K562 (cell line): ENCODE results near the gene HLA-DOA. TPM values are rescaled to one million over a fixed set of nuclear protein-coding genes. Genes with fewer than 3 reads are reported as not detected.

Experiments used
- ATAC-seq: fragments of 200-7000 bp; cut with Tn5 transposase; 3 replicates; pipeline ENCODE4 v1.9.1; 2020; ENCODE audit warnings: moderate library complexity
- BruUV-seq: library from RNA; stranded (reverse); fragments of 400-500 nt; replicated peaks from 2 replicates; lab custom pipeline; 2021; lab: Mats Ljungman, UMichigan
- CTCF ChIA-PET: fragments of 300-600 bp; formaldehyde crosslinking; extraction: SDS; loops from one replicate; lab custom pipeline; 2021; ENCODE audit warnings: low intra/inter-chr PET ratio; lab: Yijun Ruan, JAX
- POLR2A ChIA-PET: fragments of 300-600, 350-650 bp; sonication (Branson Sonifier 250); formaldehyde crosslinking; extraction: SDS; loops from one replicate; lab custom pipeline; 2021; ENCODE audit warnings: antibody characterized with exemption, inconsistent platforms; lab: Yijun Ruan, JAX
- DNase-seq, 4 experiments: peaks; one replicate each; pipeline versions ENCODE4 v3.0.0 to v3.0.0-alpha.2; 2011 to 2018; ENCODE audit warnings: low spot score in 3 of 4, mixed read lengths in 3 of 4; ENCODE audit errors: extremely low read depth in 1 of 4
- FAIRE-seq: peaks from 2 replicates; lab custom pipeline; 2011; peaks lifted over from hg19 to GRCh38; lab: Jason Lieb, UNC
- H2AFZ ChIP-seq: 2 replicates; pipeline ENCODE4 v1.6.0; 2011; ENCODE audit warnings: low read depth, low read length, control low read depth, inconsistent platforms
- H3K27ac ChIP-seq: fragments of 200-600 bp; 3 replicates; pipeline ENCODE4 v1.8.0; 2011; ENCODE audit warnings: low read depth, mild to moderate bottlenecking, control low read depth, inconsistent platforms, low read length, moderate library complexity, mixed read lengths; ENCODE audit errors: extremely low read depth
- H3K27me3 ChIP-seq, 2 experiments: fragments of 300-600 bp in 1 of 2; 2 replicates in 1 of 2; 3 replicates in 1 of 2; pipeline versions ENCODE4 v1.6.0 to v1.8.0; 2011; ENCODE audit warnings: inconsistent platforms in 2 of 2, low read length in 2 of 2, mild to moderate bottlenecking in 1 of 2, mixed read lengths in 1 of 2, moderate library complexity in 1 of 2; ENCODE audit not compliant: control insufficient read depth in 2 of 2, insufficient read depth in 2 of 2
- H3K36me3 ChIP-seq: fragments of 300-600 bp; 3 replicates; pipeline ENCODE4 v1.8.0; 2011; ENCODE audit warnings: mild to moderate bottlenecking, low read length, inconsistent platforms; ENCODE audit not compliant: control insufficient read depth, insufficient read depth
- H3K4me1 ChIP-seq, 2 experiments: fragments of 200-600 bp in 1 of 2; replicated peaks in 1 of 2; 2 replicates in 1 of 2; 3 replicates in 1 of 2; pipeline versions ENCODE4 v1.5.1 to v1.8.0; 2011; ENCODE audit warnings: inconsistent platforms in 2 of 2, low read length in 2 of 2, mild to moderate bottlenecking in 1 of 2, mixed read lengths in 1 of 2, moderate library complexity in 1 of 2; ENCODE audit not compliant: control insufficient read depth in 2 of 2, insufficient read depth in 2 of 2
- H3K4me2 ChIP-seq: 2 replicates; pipeline ENCODE4 v1.6.1; 2011; ENCODE audit warnings: low read length, control low read depth, inconsistent platforms, mixed read lengths; ENCODE audit not compliant: insufficient read depth
- H3K4me3 ChIP-seq: fragments of 200-600 bp; sonication (generic), shearing (Covaris generic); 2 replicates; pipeline ENCODE4 v1.5.1; 2016; ENCODE audit warnings: control low read depth, inconsistent platforms
- H3K79me2 ChIP-seq: fragments of 200-600 bp; 3 replicates; pipeline ENCODE4 v1.8.0; 2011; ENCODE audit warnings: low read length, inconsistent platforms; ENCODE audit not compliant: control insufficient read depth, insufficient read depth
- H3K9ac ChIP-seq, 2 experiments: 2 replicates each; pipeline versions ENCODE4 v1.6.0 to v1.6.1; 2011; ENCODE audit warnings: low read depth in 2 of 2, low read length in 2 of 2, control low read depth in 1 of 2, inconsistent platforms in 1 of 2, mild to moderate bottlenecking in 1 of 2, mixed read lengths in 1 of 2; ENCODE audit not compliant: insufficient read depth in 1 of 2
- H3K9me1 ChIP-seq: one replicate; pipeline ENCODE4 v1.6.0; 2011; ENCODE audit warnings: inconsistent platforms, mild to moderate bottlenecking, low read length, moderate library complexity; ENCODE audit not compliant: control insufficient read depth, insufficient read depth
- H3K9me3 ChIP-seq: replicated peaks from 2 replicates; pipeline ENCODE4 v1.5.1; 2011; ENCODE audit warnings: low read depth, low read length, inconsistent platforms; ENCODE audit not compliant: control insufficient read depth, insufficient read depth
- H4K20me1 ChIP-seq: replicated peaks from 2 replicates; pipeline ENCODE4 v1.6.1; 2011; ENCODE audit warnings: low read length, inconsistent platforms, mixed read lengths; ENCODE audit not compliant: control insufficient read depth, insufficient read depth
- ARID1B ChIP-seq: fragments of 450-650 bp; IDR thresholded peaks from 2 replicates; pipeline ENCODE4 v1.6.1; 2016; ENCODE audit warnings: antibody characterized with exemption, mild to moderate bottlenecking, inconsistent platforms
- SIRT6 ChIP-seq: IDR thresholded peaks from one replicate; pipeline ENCODE4 v1.6.1; 2012; ENCODE audit warnings: low read depth, mild to moderate bottlenecking, control low read depth, inconsistent platforms, low read length, moderate library complexity
- SIX5 ChIP-seq, 2 experiments: IDR thresholded peaks; 2 replicates each; pipeline ENCODE4 v1.6.1; 2011; ENCODE audit warnings: low read length in 2 of 2, borderline replicate concordance in 1 of 2, low read depth in 1 of 2, mild to moderate bottlenecking in 1 of 2, moderate library complexity in 1 of 2; ENCODE audit not compliant: insufficient read depth in 1 of 2
- SOX6 ChIP-seq: fragments of 450-650 bp; IDR thresholded peaks from 2 replicates; pipeline ENCODE4 v1.6.1; 2014; ENCODE audit warnings: mild to moderate bottlenecking
- U2AF2 ChIP-seq: fragments of 200-400 bp; formaldehyde crosslinking; optimal IDR thresholded peaks from 2 replicates; pipeline ENCODE3; 2017; ENCODE audit warnings: low read depth, mild to moderate bottlenecking, low read length
- WGBS: fragments of 100-300 bp; shearing (Covaris generic); methylation state at CpG from one replicate; pipeline ENCODE4 v1.1.6; 2016; ENCODE audit warnings: low coverage, mixed read lengths; ENCODE audit not compliant: insufficient coverage; ENCODE audit errors: missing lambda C conversion rate; 5-methylcytosine and 5-hydroxymethylcytosine counted together
- in situ Hi-C: fragments of 300-500 bp; cut with MboI; formaldehyde crosslinking; loops from 4 replicates; pipeline ENCODE4 v1.15.0; 2018; ENCODE audit warnings: inconsistent platforms, mixed read lengths
- intact Hi-C: fragments of 100-400 bp; cut with micrococcal nuclease; formaldehyde crosslinking; loops from 2 replicates; pipeline ENCODE4 v1.14.2; 2022
- polyA plus RNA-seq, 8 experiments: library from polyadenylated mRNA; depleted of rRNA in 4 of 8; stranded (reverse) in 5 of 8; unstranded in 3 of 8; fragments of >200 nt; fragmentation: Nextera tagmentation in 2 of 8; fragmentation: Illumina TruSeq in 1 of 8; extraction: Ambion mirVana in 2 of 8; extraction: Trizol in 1 of 8; gene quantifications; 2 replicates each; pipeline versions ENCODE4 v1.2.1 to v1.2.3, GENCODE V29; 2011 to 2014; ENCODE audit warnings: inconsistent platforms in 1 of 8, missing spikeins in 1 of 8
- total RNA-seq, 7 experiments: library from RNA; depleted of rRNA in 6 of 7; stranded (reverse); fragments of >200 nt in 6 of 7; fragmentation: Illumina TruSeq in 2 of 7; extraction: Trizol in 2 of 7; gene quantifications; 2 replicates each; pipeline versions ENCODE4 v1.2.1 to v1.2.3, GENCODE V29; 2011 to 2021; ENCODE audit warnings: low replicate concordance in 1 of 7
- TF ChIP-seq, protein P1 (sequence below): fragments of 450-650 bp; formaldehyde crosslinking; IDR thresholded peaks from 2 replicates; pipeline ENCODE4 v1.4.0; 2020; ENCODE audit warnings: mild to moderate bottlenecking
- TF ChIP-seq, protein P2 (sequence below): fragments of 450-650 bp; IDR thresholded peaks from 2 replicates; pipeline ENCODE4 v1.6.1; 2016; ENCODE audit warnings: mild to moderate bottlenecking, moderate library complexity

HLA-DOA gene
- total and polyA plus RNA-seq, 9 of the 15 experiments (the other 6 are each of a cell fraction or from before 2014, with no cell fraction given), result 0.07 TPM; not detected in 8

DNA sequence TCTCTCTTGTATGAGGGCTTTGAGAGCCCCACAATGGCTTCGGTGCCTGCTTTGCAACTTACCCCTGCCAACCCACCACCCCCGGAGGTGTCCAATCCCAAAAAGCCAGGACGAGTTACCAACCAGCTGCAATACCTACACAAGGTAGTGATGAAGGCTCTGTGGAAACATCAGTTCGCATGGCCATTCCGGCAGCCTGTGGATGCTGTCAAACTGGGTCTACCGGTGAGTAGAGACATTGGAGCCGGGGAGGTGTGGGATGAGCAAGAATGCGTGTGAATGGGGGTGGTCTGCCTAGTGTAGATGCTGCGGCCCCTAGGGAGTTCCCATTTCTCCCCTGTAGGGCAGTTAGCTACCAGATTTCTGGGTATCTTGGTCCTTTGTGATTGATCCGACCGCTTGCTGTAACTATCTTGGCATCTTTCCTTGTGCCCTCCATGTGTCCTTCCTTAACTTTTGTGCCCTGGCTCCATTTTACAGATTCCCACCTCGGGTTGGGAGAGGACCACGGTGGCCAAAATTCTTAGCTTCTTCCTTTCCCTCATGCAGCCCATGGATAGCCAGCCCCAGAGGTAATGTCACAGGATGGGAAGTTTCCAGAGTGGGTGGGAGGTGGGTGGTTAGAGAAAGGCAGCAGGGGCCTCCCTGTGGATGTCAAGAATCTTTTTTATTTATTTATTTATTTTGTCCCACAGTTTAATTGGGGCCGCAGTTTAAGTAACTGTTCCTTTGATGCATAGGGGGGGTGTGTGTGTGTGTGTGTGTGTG is 34.7 kb downstream of the HLA-DOA start (continued):
- TF ChIP-seq SIX5 (IDR thresholded peaks at IDR 0.05; ENCODE audit: borderline replicate concordance in 1 of 2, insufficient read depth in 1 of 2, low read depth in 1 of 2, low read length in 2 of 2) (no peak), U2AF2 (no peak), SOX6 (no peak)

DNA sequence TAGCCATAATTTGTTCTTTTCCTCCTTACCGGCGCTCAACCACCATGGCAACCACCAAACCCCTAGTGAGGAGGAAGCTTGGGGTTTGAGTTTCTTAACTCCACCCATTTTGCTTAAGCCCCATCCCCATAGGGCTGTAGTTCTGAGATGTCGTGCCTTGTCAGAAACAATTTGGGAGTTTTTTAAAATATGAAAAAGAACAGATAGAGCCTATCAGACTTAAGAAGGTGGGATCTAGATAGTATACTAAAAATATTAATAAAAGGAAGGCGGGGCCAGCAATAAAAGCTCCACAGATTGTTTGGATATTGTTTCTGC is 35.4 kb downstream of the HLA-DOA start:
- peak; percentile 54 to 66 (median 62) for DNase-seq
- peaks cover 67% of the 10 kb centered on the region for H4K20me1 ChIP-seq
- POLR2A ChIA-PET, result interaction anchor here (0.6 to 13.4 kb wide), 26 partner anchors 8 to 927 kb away, joined by 3 to 384 read pairs (median 4); partner anchors contain the start of genes HLA-DMA, PSMB9, TAP1 and TAP2
- FAIRE-seq, result peak; percentile 56
- H3K79me2 ChIP-seq, result peaks cover 95% of the 10 kb centered on the region
- H3K27ac ChIP-seq, result no peak overlapping the region; the same call in 2 of the 3 replicates
- in situ Hi-C loops, result loop anchor here (25.0 kb wide), 1 partner anchor 1437 kb away; the partner anchor contains the start of genes ATP6V1G2, DDX39B, MCCD1 and NFKBIL1
- CTCF ChIA-PET, result no interaction called here
- H2AFZ ChIP-seq, result no peak overlapping the region
- peak overlapping the region; percentile 70 for H3K4me3 ChIP-seq
- intact Hi-C loops, result loop anchor here (5.0 kb wide), 1 partner anchor 777 kb away; no protein-coding TSS in a partner anchor
- H3K9ac ChIP-seq, result peak overlapping the region; percentile 75 to 98
- no peaks in the 10 kb centered on the region for H3K27me3 ChIP-seq
- peaks cover 14% of the 10 kb centered on the region in 2 experiments; a peak in 4 of 5 replicates for H3K4me1 ChIP-seq
- WGBS, result 0% methylated on average over 4 of the region's 4 CpGs
- peaks cover 74% of the 10 kb centered on the region for H3K36me3 ChIP-seq
- H3K4me2 ChIP-seq, result peak overlapping the region; percentile 92
- peaks cover 22% of the 10 kb centered on the region for H3K9me1 ChIP-seq
- ATAC-seq, result no peak
- no peaks in the 10 kb centered on the region for H3K9me3 ChIP-seq
- no TSS peak for BruUV-seq
- no peak for TF ChIP-seq ARID1B
- TF ChIP-seq, protein P1, sequence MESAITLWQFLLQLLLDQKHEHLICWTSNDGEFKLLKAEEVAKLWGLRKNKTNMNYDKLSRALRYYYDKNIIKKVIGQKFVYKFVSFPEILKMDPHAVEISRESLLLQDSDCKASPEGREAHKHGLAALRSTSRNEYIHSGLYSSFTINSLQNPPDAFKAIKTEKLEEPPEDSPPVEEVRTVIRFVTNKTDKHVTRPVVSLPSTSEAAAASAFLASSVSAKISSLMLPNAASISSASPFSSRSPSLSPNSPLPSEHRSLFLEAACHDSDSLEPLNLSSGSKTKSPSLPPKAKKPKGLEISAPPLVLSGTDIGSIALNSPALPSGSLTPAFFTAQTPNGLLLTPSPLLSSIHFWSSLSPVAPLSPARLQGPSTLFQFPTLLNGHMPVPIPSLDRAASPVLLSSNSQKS (CRISPR knock-in tag), result no peak
- TF ChIP-seq, protein P2, sequence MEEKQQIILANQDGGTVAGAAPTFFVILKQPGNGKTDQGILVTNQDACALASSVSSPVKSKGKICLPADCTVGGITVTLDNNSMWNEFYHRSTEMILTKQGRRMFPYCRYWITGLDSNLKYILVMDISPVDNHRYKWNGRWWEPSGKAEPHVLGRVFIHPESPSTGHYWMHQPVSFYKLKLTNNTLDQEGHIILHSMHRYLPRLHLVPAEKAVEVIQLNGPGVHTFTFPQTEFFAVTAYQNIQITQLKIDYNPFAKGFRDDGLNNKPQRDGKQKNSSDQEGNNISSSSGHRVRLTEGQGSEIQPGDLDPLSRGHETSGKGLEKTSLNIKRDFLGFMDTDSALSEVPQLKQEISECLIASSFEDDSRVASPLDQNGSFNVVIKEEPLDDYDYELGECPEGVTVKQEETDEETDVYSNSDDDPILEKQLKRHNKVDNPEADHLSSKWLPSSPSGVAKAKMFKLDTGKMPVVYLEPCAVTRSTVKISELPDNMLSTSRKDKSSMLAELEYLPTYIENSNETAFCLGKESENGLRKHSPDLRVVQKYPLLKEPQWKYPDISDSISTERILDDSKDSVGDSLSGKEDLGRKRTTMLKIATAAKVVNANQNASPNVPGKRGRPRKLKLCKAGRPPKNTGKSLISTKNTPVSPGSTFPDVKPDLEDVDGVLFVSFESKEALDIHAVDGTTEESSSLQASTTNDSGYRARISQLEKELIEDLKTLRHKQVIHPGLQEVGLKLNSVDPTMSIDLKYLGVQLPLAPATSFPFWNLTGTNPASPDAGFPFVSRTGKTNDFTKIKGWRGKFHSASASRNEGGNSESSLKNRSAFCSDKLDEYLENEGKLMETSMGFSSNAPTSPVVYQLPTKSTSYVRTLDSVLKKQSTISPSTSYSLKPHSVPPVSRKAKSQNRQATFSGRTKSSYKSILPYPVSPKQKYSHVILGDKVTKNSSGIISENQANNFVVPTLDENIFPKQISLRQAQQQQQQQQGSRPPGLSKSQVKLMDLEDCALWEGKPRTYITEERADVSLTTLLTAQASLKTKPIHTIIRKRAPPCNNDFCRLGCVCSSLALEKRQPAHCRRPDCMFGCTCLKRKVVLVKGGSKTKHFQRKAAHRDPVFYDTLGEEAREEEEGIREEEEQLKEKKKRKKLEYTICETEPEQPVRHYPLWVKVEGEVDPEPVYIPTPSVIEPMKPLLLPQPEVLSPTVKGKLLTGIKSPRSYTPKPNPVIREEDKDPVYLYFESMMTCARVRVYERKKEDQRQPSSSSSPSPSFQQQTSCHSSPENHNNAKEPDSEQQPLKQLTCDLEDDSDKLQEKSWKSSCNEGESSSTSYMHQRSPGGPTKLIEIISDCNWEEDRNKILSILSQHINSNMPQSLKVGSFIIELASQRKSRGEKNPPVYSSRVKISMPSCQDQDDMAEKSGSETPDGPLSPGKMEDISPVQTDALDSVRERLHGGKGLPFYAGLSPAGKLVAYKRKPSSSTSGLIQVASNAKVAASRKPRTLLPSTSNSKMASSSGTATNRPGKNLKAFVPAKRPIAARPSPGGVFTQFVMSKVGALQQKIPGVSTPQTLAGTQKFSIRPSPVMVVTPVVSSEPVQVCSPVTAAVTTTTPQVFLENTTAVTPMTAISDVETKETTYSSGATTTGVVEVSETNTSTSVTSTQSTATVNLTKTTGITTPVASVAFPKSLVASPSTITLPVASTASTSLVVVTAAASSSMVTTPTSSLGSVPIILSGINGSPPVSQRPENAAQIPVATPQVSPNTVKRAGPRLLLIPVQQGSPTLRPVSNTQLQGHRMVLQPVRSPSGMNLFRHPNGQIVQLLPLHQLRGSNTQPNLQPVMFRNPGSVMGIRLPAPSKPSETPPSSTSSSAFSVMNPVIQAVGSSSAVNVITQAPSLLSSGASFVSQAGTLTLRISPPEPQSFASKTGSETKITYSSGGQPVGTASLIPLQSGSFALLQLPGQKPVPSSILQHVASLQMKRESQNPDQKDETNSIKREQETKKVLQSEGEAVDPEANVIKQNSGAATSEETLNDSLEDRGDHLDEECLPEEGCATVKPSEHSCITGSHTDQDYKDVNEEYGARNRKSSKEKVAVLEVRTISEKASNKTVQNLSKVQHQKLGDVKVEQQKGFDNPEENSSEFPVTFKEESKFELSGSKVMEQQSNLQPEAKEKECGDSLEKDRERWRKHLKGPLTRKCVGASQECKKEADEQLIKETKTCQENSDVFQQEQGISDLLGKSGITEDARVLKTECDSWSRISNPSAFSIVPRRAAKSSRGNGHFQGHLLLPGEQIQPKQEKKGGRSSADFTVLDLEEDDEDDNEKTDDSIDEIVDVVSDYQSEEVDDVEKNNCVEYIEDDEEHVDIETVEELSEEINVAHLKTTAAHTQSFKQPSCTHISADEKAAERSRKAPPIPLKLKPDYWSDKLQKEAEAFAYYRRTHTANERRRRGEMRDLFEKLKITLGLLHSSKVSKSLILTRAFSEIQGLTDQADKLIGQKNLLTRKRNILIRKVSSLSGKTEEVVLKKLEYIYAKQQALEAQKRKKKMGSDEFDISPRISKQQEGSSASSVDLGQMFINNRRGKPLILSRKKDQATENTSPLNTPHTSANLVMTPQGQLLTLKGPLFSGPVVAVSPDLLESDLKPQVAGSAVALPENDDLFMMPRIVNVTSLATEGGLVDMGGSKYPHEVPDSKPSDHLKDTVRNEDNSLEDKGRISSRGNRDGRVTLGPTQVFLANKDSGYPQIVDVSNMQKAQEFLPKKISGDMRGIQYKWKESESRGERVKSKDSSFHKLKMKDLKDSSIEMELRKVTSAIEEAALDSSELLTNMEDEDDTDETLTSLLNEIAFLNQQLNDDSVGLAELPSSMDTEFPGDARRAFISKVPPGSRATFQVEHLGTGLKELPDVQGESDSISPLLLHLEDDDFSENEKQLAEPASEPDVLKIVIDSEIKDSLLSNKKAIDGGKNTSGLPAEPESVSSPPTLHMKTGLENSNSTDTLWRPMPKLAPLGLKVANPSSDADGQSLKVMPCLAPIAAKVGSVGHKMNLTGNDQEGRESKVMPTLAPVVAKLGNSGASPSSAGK, result no peak
- no peak for TF ChIP-seq SIRT6
